Activated CD8-positive, alpha-beta memory T cell treated with anti-CD3 and anti-CD28 coated beads, Interleukin-2, amount 50 U/mL, for 48 hours (primary cell): ENCODE measurements around the gene COX6A1.

ENCODE experiments used
- DNase-seq: peaks from one replicate; pipeline ENCODE4 v3.0.0-alpha.2; 2020

Gene COX6A1

GRCh38 chr12:120437735-120438494 is at the start of gene COX6A1:
TSS of gene COX6A1 (plus strand) at chr12:120438113. CDS start at chr12:120438127, 14 bp downstream.
- DNase-seq: peak; percentile 96

GRCh38 chr12:120388691-120389481 is 49.0 kb upstream of the COX6A1 start:
- DNase-seq: no peak

- DNase-seq: no peak
Measured at GRCh38 chr12:120390540-120391120, 47.3 kb upstream of the COX6A1 start.

- no peak for DNase-seq
Measured at GRCh38 chr12:120394483-120395367, 43.2 kb upstream of the COX6A1 start.

- DNase-seq: no peak
Measured at GRCh38 chr12:120397824-120398540, 39.9 kb upstream of the COX6A1 start.

GRCh38 chr12:120399531-120399930 is 38.4 kb upstream of the COX6A1 start:
- no peak for DNase-seq

- DNase-seq: no peak
Measured at GRCh38 chr12:120402217-120402616, 35.7 kb upstream of the COX6A1 start.

GRCh38 chr12:120403869-120404268 is 34.0 kb upstream of the COX6A1 start:
- DNase-seq: no peak

GRCh38 chr12:120404271-120404670 is 33.6 kb upstream of the COX6A1 start:
- no peak for DNase-seq

- no peak for DNase-seq
Measured at GRCh38 chr12:120406069-120406468, 31.8 kb upstream of the COX6A1 start.

GRCh38 chr12:120406553-120406952 is 31.4 kb upstream of the COX6A1 start:
- DNase-seq: no peak

GRCh38 chr12:120408771-120409170 is 29.1 kb upstream of the COX6A1 start:
- DNase-seq: no peak

- DNase-seq: no peak
Measured at GRCh38 chr12:120412421-120412820, 25.5 kb upstream of the COX6A1 start.

GRCh38 chr12:120413901-120414695 is 23.8 kb upstream of the COX6A1 start:
- no peak for DNase-seq

GRCh38 chr12:120416490-120417216 is 21.3 kb upstream of the COX6A1 start:
- DNase-seq: no peak

- DNase-seq: no peak
Measured at GRCh38 chr12:120417917-120418580, 19.9 kb upstream of the COX6A1 start.

GRCh38 chr12:120421701-120422100 is 16.2 kb upstream of the COX6A1 start:
- no peak for DNase-seq

GRCh38 chr12:120422892-120423456 is 14.9 kb upstream of the COX6A1 start:
- DNase-seq: no peak

GRCh38 chr12:120425797-120426196 is 12.1 kb upstream of the COX6A1 start:
- no peak for DNase-seq
